HEK293T (cell line): Measurements from ENCODE around the gene NINJ2.

Source experiments
- CTCF ChIA-PET: fragments of 350-600 bp; formaldehyde crosslinking; extraction: SDS; loops from one replicate; lab custom pipeline; 2021; ENCODE audit warnings: antibody characterized with exemption, inconsistent platforms; lab: Yijun Ruan, JAX
- POLR2A ChIA-PET: fragments of 350-600 bp; formaldehyde crosslinking; extraction: SDS; loops from one replicate; lab custom pipeline; 2020; ENCODE audit warnings: antibody characterized with exemption, inconsistent platforms; lab: Yijun Ruan, JAX
- DNase-seq: peaks from one replicate; pipeline ENCODE4 v3.0.0; 2012; ENCODE audit warnings: mixed read lengths; ENCODE audit errors: extremely low spot score
- ARNT ChIP-seq: fragments of 450-650 bp; IDR thresholded peaks from 2 replicates; pipeline ENCODE4 v1.6.1; 2017; ENCODE audit warnings: mild to moderate bottlenecking
- BHLHE40 ChIP-seq: fragments of 450-650 bp; IDR thresholded peaks from 2 replicates; pipeline ENCODE4 v1.6.1; 2016; ENCODE audit warnings: mild to moderate bottlenecking, moderate library complexity, borderline replicate concordance
- CTBP1 ChIP-seq: fragments of 450-650 bp; IDR thresholded peaks from 2 replicates; pipeline ENCODE4 v1.6.1; 2016; ENCODE audit warnings: borderline replicate concordance
- ELF4 ChIP-seq: fragments of 450-650 bp; IDR thresholded peaks from 2 replicates; pipeline ENCODE4 v1.6.1; 2017; ENCODE audit warnings: antibody characterized with exemption
- FOXA1 ChIP-seq: fragments of 450-650 bp; IDR thresholded peaks from 2 replicates; pipeline ENCODE4 v1.6.1; 2016; ENCODE audit warnings: mild to moderate bottlenecking
- FOXK2 ChIP-seq: fragments of 450-650 bp; IDR thresholded peaks from 2 replicates; pipeline ENCODE4 v1.6.1; 2016; ENCODE audit warnings: mild to moderate bottlenecking
- FOXM1 ChIP-seq: fragments of 450-650 bp; IDR thresholded peaks from 2 replicates; pipeline ENCODE4 v1.6.1; 2017; ENCODE audit warnings: mild to moderate bottlenecking, borderline replicate concordance
- HDGF ChIP-seq: fragments of 450-650 bp; IDR thresholded peaks from 2 replicates; pipeline ENCODE4 v1.6.1; 2017; ENCODE audit warnings: antibody characterized with exemption, borderline replicate concordance
- L3MBTL2 ChIP-seq: fragments of 450-650 bp; conservative IDR thresholded peaks from 2 replicates; pipeline ENCODE4 v1.6.1; 2016; ENCODE audit warnings: mild to moderate bottlenecking
- LEF1 ChIP-seq: fragments of 450-650 bp; IDR thresholded peaks from 2 replicates; pipeline ENCODE4 v1.6.1; 2017; ENCODE audit warnings: mild to moderate bottlenecking, borderline replicate concordance
- NFRKB ChIP-seq: fragments of 450-650 bp; IDR thresholded peaks from 2 replicates; pipeline ENCODE4 v1.6.1; 2016; ENCODE audit warnings: mild to moderate bottlenecking, moderate library complexity
- PKNOX1 ChIP-seq: fragments of 450-650 bp; IDR thresholded peaks from 2 replicates; pipeline ENCODE4 v1.6.1; 2016
- SP1 ChIP-seq: fragments of 450-650 bp; IDR thresholded peaks from 2 replicates; pipeline ENCODE4 v1.6.1; 2017
- SUZ12 ChIP-seq: fragments of 450-650 bp; IDR thresholded peaks from 2 replicates; pipeline ENCODE4 v1.6.1; 2016; ENCODE audit warnings: mild to moderate bottlenecking
- TARDBP ChIP-seq: fragments of 450-650 bp; IDR thresholded peaks from 2 replicates; pipeline ENCODE4 v1.6.1; 2016
- ZNF384 ChIP-seq: fragments of 450-650 bp; IDR thresholded peaks from 2 replicates; pipeline ENCODE4 v1.6.1; 2016

The NINJ2 gene

DNA sequence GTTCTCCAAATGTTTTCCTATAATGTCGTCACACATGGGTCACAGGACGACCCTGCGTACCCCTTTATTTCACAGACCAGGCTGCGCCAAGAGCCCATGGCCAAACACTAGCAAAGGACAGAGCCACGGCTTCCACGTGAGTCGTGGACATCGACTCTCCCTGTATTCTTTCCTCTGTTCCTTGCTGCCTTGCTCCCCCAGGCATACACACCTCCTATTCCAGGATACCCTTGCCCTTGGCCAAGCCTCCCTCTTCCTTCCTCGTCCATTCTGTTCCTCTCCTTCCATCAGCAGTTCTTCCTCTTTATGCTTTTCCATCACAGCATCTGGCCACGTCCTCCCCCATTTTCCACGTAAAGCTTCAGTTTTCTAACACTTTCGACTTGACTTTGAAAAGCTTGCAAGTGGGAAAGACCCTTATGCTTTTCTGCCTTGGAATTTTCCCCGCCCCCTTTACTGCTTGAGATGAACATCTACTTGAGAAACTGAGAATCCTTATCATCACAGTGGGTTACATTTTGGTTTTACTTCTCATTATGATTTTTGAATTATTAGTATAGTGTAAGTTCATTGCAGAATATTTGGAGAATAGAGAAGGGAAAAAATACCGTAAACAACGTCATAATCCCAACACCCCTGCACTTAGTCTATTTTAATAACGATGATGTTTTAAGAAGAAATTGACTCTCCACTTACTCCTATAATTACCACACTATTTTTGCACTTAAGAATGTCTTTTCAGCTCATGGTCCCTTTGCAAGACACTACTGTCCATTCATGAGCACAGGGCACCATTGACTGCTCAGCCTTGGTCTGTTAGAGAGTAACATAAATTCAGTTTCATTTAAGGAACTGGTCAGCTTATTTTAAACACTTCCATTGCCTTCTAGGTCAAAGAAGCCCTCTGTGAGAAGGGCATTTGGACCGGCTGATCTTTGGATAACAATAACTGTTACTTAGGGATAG, 15.8 kb upstream of the NINJ2 start:
- ChIA-PET POLR2A (interaction anchor here (0.6 kb wide), 1 partner anchor 206 kb away, joined by 3 read pairs; no protein-coding TSS in a partner anchor), CTCF (no interaction called here)
- TF ChIP-seq LEF1 (no peak), TARDBP (no peak), FOXK2 (no peak), ARNT (no peak), ZNF384 (no peak), BHLHE40 (no peak), PKNOX1 (no peak), HDGF (no peak), L3MBTL2 (no peak), FOXM1 (no peak), ELF4 (no peak), NFRKB (no peak), FOXA1 (no peak), SUZ12 (no peak), SP1 (no peak), CTBP1 (no peak)
- DNase-seq, result no peak

DNA sequence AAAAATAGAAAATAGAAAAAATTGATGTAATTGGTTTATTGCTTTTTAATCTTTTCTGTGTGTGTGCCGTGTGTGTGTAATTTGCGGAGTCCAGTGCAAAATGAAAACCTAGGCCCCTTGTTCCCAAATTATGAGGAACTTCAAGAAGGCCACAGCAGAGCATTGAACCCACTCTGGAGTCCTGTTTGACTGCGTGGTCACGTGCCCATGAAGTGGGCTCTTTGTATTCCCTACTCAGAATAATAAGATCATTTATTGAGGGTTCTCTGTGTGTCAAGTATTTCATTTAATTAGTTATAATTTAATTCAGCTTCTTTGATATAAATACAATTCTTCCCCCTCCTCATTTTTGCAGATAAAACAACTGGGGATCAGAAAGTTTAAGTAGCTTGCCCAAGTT, 12.3 kb upstream of the NINJ2 start:
- POLR2A ChIA-PET, result no interaction called here

GRCh38 chr12:674272-674781, 11.1 kb upstream of the NINJ2 start:
- DNase-seq, result no peak
- ChIA-PET POLR2A (interaction anchor here (1.2 kb wide), 1 partner anchor 78 kb away, joined by 4 read pairs; the partner anchor contains the start of gene WNK1), CTCF (interaction anchor here (0.6 kb wide), 1 partner anchor 510 kb away, joined by 10 read pairs; no protein-coding TSS in a partner anchor)
- TF ChIP-seq FOXK2, result no peak
- no peak for TF ChIP-seq FOXA1
- TF ChIP-seq PKNOX1, result no peak
- no peak for TF ChIP-seq SUZ12
- no peak for TF ChIP-seq CTBP1

More for the DNA sequence above, 12.3 kb upstream of the NINJ2 start:
- DNase-seq, result no peak
- no peak for TF ChIP-seq SUZ12
- TF ChIP-seq FOXM1, result no peak
- no peak for TF ChIP-seq L3MBTL2
- no peak for TF ChIP-seq BHLHE40
- TF ChIP-seq ARNT, result no peak
- TF ChIP-seq FOXK2, result no peak
- no peak for TF ChIP-seq PKNOX1
- no peak for TF ChIP-seq TARDBP
- no peak for TF ChIP-seq HDGF
- TF ChIP-seq SP1, result no peak
- no peak for TF ChIP-seq ZNF384
- TF ChIP-seq LEF1, result no peak
- TF ChIP-seq CTBP1, result no peak
- CTCF ChIA-PET, result interaction anchor here (0.6 kb wide), 1 partner anchor 16 kb away, joined by 3 read pairs; no protein-coding TSS in a partner anchor

DNA sequence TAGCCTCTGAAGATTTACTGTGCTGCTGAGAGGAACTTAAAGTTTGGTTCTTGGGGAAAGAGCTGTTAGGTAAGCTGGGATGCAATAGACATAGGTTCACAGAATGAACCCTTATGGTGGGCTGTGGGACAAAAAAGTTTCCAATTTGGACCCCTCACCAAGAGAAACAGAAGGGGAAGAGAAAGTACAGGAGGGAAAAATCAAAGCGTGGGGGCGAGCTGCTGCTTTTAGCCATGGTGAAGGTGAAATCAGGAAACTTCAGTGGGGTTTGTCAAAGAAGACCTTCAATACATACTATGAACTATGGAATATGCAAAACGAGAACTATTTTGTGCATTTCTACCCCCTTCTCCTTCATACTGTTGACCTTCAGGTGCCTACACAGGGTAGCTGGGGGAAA, 10.6 kb upstream of the NINJ2 start:
- no peak for TF ChIP-seq PKNOX1
- no peak for DNase-seq
- CTCF ChIA-PET, result interaction anchor here (0.6 kb wide), 1 partner anchor 510 kb away, joined by 10 read pairs; no protein-coding TSS in a partner anchor
- POLR2A ChIA-PET, result interaction anchor here (0.9 to 1.2 kb wide), 2 partner anchors 76 to 79 kb away, joined by 3 to 4 read pairs; partner anchors contain the start of gene WNK1

- no peak for DNase-seq
- TF ChIP-seq FOXA1, result no peak
- TF ChIP-seq FOXM1, result no peak
- ChIA-PET CTCF (interaction anchor here (1.4 kb wide), 1 partner anchor 8 kb away, joined by 3 read pairs; no protein-coding TSS in a partner anchor), POLR2A (no interaction called here)
Measured at GRCh38 chr12:669576-669945, 6.3 kb upstream of the NINJ2 start.

DNA sequence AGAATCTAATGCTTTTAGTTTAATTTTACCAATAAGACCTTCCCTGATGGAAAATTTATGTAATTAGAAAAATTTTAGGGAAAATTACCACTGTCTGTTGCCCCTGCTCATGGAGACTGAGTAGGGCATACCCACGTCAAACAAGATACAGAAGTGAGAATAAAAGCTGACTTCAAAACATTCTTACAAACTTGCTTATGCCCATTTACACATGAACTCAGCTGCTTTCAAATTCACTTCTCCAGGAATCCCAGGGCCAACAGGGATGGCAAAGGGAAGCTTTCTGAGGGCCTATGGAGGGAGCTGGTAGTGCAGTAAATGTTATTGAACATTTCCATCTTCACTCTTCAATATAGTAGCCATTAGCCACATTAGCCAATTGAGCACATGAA, 4.8 kb upstream of the NINJ2 start:
- POLR2A ChIA-PET, result interaction anchor here (0.9 to 1.0 kb wide), 2 partner anchors 83 to 84 kb away, joined by 3 read pairs; partner anchors contain the start of gene WNK1
- DNase-seq, result no peak
- no peak for TF ChIP-seq NFRKB
- no peak for TF ChIP-seq ELF4
- TF ChIP-seq SUZ12, result no peak
- no peak for TF ChIP-seq HDGF
- no peak for TF ChIP-seq L3MBTL2
- no peak for TF ChIP-seq FOXA1
- no peak for TF ChIP-seq PKNOX1
- TF ChIP-seq LEF1, result no peak
- TF ChIP-seq ARNT, result no peak
- CTCF ChIA-PET, result interaction anchor here (1.0 to 1.4 kb wide), 2 partner anchors 9 to 83 kb away, joined by 3 to 5 read pairs; no protein-coding TSS in a partner anchor
